ENCODE results near the gene ZNF423. TPM values are rescaled to one million over a fixed set of nuclear protein-coding genes. Genes with fewer than 3 reads are reported as not detected.
A peak's percentile ranks its signal among the peaks of the same experiment; 100 is the strongest.
"Not testable (repeated sequence)": the region's sequence is repeated elsewhere in the genome, so short reads cannot be mapped to it uniquely, and the experiment has no call there.

Gene ZNF423
- total RNA-seq, 1 donor from 2014 or later = 8.4 TPM

DNA sequence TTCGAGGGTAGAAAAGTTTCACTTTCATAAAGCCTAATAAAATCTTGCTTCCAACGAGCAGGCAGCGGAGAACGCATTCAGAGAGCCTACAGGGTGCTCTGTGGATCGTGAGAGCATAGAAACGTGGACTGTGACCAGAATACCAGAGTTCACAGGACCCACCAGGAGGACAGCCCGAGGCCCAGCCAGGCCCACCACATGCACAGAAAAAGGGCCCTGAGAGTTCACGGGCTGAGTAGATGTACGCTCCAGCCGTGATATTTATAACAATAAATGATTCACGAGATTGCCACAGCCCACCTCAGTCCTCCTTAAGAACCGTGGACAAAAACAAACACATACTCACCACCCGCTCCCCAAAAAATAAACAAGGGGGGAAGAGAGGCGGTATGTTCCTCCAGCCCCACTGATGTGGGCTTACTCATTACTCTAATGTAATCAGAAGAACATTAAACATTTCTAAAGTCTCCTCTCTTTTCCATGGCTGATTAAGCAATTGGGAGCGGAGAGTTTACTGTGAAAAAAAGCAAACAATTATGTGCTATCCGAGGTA is 275.1 kb downstream of the ZNF423 start:
- ATAC-seq (ENCODE audit: poor library complexity) (no peak), DNase-seq (no peak)
- intact Hi-C loops (cut with DNase I) = no loop called here

DNA sequence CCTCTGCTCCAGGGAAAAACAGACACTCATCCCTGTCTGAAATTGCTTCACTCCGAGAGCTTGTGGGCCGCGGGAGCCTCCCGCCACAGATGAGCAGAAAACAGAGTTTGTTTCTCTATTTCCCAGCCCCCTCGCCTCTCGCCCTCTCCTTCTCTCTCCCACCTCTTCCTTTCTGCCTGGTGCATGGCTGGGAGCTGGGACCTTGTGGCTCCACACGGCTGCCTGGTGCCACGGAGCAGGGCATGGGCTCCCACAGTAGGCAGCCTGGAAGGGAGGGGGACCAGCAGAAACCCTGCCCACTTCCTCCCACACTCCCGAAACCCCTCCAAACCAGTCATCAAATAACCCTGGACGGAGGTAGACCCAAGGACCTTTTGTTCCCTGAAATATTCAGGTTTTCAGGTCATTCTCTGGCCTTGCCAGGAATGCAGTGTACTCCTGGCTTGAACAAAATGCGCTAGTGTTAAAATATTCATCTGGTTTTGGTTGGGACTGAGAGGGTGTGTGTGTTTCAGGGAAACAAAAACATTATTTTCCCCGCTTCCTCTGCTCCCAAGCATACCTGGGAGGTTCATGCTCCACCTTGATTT is 277.4 kb downstream of the ZNF423 start:
- DNase-seq = no peak
- intact Hi-C loops (cut with DNase I) = no loop called here
- ATAC-seq (ENCODE audit: poor library complexity) = no peak

DNA sequence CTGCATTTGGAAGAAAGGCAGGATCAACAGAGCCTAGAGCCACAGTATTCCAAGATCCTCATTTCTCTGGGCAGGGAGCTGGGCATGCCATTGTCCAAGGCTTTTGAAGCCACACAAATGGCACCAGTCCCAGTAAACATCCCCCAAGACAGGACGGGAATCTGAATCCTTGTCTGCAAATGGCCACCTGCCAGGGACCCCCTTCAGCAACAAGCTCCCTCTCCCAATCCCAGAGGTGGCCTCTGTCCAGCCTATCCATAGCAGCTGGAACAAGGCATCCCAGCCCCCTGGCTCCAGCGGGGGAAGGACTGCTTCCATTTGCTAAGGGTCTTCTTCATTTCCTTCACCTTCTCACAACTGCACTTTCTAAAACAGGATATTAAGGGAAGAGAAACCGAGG is 277.9 kb downstream of the ZNF423 start:
- no peak for DNase-seq
- ATAC-seq (ENCODE audit: poor library complexity) = no peak
- intact Hi-C loops (cut with DNase I) = no loop called here

DNA sequence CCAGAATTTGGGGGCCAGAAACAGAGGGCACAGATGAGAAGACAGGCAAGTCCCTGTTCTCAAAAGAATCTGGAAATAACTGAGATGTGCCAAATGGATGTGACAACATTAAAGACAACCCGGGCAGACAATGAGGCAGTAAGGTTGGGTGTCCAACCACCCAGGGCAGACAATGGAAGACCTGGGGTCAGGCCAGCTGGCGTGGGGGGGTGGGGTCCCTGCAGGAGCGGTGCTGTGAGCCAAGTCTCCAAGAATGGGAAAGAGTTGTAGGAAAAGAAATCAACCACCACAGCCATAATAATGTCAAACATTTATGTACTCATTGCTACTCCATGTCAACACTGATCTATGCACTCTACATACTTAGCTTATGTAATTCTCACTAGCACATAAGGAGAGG is 279.0 kb downstream of the ZNF423 start:
- intact Hi-C loops (cut with DNase I) = no loop called here
- no peak for ATAC-seq (ENCODE audit: poor library complexity)
- no peak for DNase-seq

DNA sequence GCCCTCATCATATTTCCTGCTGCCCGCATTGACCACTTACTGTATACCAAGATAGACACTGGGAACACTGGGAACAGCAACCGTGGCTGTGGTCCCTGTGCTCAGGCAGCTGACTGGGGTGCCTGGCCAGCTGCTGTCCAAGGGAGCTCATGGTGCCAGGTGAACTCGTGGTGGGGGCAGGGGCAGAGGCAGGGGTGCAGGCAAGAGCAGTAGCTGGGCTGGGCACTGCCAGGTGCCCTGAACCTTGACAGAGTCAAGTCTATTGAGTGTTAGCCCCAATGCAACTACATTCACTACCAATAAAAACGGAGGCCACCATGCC is 279.8 kb downstream of the ZNF423 start:
- no peak for DNase-seq
- intact Hi-C loops (cut with DNase I) = no loop called here
- ATAC-seq (ENCODE audit: poor library complexity) = no peak

DNA sequence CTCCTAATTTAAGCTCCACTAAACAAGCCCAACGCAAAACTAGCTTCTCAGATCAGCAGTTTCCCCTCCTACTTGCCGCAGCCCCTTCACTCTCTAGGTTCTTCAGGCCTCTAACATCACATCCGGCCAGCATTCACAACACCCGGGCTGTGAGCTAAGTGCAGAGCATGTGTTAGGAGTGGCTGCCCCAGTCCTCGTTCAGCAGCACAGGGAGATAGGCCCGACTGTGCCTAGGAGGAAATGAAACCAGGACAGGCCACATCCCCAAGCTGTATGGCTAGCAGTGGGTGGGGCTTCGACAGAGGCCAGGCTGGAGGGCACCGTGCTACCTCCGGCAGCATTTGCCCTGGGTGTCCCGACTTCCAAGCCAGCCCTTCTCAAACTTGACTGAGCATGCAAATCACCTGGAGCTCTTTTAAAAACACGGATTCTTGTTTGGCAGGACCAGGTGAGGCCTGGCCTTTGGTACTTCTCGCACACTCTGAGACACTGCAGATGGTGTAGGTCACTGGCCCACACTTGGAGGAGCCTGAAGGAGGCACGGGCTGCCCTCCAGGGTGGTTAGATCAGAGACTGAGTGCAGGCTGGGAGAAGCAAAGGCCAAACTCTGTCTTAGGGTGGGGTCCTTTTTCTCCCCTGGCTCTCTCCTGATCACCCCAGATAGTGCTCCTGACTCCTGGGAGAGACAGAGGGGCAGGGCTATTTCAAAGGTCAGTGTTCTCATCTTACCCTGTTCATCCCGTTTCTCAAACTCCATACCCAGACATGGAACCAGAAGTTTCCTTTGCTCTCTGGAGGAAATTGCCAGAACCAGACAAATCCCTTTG is 280.4 kb downstream of the ZNF423 start:
- intact Hi-C loops (cut with DNase I) = no loop called here
- peak; percentile 67 for DNase-seq

DNA sequence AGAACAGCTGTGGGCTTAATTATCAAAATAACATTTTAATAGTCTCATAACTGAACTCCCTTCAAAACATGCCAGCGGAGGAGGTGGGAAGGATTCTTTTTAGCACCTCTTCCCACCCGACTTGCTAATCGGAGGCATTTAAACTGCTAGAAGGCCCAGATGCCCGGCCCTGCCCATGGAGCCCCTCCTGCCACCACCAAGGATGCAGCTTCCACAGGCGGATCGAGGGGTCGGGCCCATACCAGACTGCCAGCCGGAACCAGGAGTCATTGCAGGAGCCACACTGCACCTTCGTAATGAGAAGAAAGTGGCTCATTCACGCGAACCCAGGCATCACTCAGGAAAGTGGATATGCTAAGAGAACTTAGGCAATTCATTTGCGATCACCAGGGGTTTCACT is 281.1 kb downstream of the ZNF423 start:
- DNase-seq (no peak), ATAC-seq (ENCODE audit: poor library complexity) (no peak)
- intact Hi-C loops (cut with DNase I) = no loop called here

More for the DNA sequence above, 280.4 kb downstream of the ZNF423 start:
- ATAC-seq (ENCODE audit: poor library complexity) = peak; percentile 78

DNA sequence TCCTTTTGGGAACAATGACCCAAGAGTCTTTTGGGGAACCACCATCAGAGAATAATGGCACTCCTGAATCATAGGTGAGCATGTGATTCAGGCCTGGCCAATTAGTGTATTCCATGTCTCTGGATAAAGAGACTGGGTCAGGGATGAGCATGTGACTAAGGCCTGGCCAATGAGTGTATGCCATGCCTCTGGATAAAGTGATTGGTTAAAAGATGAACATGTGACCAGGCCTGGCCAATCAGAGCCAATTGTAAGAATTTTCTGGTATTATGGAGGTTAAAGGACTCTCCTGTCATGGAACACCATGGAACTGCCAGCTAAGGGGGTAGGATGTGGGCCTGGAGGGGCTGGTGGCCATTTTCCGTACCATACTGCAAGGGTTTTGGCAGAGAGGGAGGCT is 288.0 kb downstream of the ZNF423 start:
- no peak for ATAC-seq (ENCODE audit: poor library complexity)
- intact Hi-C loops (cut with DNase I) = no loop called here

DNA sequence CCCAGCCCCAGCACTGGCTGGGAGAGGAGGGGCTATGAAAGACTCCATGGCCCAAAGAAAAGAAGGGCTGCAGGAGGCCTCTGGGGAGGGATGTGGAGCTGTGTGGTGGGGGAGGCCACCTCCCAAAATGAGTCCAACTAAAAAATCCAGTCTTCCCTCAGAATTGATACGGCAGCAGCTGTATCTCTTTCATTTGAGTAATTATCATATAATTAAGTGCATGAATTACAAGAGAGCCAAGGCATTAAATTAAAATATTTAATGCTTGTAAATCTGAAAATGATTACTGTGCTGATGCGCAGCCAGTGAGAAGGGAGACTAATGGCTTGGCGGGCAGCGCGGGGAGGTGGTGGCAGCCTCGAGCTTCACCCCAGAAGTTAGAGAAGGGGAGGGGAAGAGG is 289.5 kb downstream of the ZNF423 start:
- intact Hi-C loops (cut with DNase I) = no loop called here
- no peak for DNase-seq
- no peak for ATAC-seq (ENCODE audit: poor library complexity)

More for the DNA sequence above, 288.0 kb downstream of the ZNF423 start:
- no peak for DNase-seq

DNA sequence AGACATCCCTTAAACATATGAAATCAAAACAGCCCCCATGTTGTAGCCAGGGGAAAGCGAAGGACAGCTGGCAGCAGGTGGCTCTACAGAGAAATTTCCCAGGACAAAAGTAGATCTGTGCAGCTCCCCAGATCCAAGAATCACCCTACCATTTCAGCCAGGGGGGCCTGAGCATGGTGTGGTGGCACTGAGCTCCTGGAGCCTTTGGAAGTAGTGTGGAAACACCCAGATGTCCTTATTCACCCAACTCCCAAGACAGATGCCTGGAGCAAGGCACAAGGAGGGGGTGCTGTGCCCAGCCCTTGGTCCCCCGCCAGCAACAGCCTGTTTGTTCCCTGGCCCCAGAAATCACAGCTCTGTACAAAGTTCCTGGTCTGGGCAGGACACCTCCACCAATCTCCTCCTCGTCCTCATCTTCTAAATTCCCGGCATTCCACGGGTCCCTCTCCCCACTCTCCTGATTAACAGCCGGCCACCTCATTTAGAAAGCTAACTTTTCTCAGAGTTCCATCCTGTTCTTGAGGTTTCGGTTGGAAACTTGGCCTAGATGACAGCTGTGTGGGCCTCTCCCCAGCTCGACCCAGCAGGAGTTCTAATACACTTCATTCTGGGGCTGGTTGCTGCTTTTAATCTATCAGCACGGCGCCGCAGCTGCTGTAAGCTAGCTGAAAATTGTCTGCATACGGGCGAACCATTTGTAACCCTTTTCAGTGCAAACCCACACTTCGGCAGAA is 291.2 kb downstream of the ZNF423 start:
- ATAC-seq (ENCODE audit: poor library complexity) (peak; percentile 27), DNase-seq (no peak)
- intact Hi-C loops (cut with DNase I) = no loop called here

DNA sequence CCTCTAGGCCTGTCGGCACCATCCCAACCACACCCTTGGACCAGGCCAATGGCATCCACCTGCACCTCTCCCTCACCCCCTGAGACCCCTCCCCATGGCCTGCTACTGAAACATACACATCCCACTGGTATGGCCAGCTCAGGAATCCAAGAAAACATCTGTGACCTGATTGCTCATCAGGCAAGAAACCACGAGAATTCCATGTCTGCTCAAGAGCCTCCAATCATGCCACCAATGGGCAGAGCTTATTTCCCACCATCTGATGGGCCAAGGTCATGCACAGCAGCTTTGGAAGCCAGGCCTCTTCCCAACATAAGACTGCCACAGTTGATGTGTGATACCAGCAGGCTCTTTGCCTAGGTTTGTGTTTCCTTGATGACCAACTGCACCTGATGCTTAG is 292.2 kb downstream of the ZNF423 start:
- intact Hi-C loops (cut with DNase I) = no loop called here
- no peak for DNase-seq
- ATAC-seq (ENCODE audit: poor library complexity) = no peak

DNA sequence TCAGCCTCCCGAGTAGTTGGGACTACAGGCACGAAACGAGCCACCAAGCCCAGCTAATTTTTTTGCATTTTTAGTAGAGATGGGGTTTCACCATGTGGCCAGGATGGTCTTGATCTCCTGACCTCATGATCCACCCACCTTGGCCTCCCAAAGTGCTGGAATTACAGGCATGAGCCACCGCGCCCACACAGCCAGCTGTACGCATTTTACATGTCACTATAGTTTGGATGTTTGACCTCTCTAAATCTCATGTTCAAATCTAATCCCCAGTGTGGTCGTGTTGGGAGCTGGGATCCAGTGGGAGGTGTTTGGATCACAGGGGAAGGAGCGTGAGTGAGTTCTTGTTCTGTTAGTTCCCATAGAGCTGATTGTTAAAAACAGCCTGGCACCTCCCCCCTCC is 293.0 kb downstream of the ZNF423 start:
- intact Hi-C loops (cut with DNase I); DNase-seq; ATAC-seq (ENCODE audit: poor library complexity): not testable (repeated sequence)

DNA sequence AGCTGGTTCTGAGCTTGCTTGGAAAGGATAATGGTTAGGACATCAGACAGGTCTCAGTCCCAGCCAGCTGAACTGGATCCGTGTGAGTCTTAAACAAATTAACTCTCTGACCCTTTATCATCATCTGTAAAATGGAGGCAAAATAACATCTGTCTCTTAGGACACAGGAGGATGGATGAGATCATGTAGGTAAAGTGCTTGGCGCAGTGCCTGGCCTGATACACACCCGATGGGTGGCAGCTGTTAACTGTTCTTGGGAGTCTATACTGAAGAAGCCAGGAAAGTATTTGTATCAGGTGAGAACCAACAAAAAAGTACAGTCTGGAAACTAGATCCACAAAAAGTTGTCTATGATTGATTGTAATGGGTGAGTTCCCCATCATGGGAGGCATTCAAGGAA is 293.7 kb downstream of the ZNF423 start:
- intact Hi-C loops (cut with DNase I) = no loop called here
- no peak for ATAC-seq (ENCODE audit: poor library complexity)
- DNase-seq = no peak

DNA sequence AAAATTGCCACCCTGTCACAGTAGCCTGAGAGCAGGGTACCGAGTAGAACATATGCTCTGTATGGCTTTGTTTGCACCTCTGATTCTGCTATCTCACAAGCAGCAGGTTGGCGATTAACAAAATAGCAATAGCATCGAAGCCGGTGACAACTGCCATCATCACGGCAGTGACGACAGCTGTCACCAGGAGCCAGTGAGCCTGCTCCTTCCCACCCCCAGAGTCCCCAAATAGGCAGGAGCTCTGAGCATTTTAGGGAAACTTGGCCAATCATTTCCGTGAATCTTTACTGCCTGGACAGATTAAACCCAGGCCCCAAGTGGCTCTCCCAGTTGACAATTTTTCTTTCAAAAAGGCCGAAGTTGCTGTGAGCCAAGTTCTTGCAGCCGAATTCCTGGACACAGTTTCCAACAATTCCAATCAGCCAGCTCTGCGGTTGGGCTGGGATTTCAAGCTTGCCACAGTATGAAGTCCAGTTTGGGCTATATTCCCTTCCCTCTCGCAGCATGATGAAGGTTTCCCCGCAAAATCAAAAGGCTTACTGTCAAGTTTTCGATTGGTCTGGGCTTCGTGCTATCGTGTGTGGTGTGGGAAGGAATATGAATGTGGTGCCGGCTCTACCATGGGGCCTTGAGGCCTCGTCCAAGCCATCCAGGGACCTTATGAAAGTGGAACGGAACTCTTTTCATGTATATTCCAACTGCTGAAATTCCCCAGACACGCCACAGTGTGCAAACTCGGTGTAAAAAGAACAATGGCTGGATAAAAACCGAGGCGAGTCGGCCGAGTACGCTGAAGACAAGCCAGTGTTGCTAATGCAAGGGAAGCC is 295.7 kb downstream of the ZNF423 start:
- intact Hi-C loops (cut with DNase I) = no loop called here
- DNase-seq = peak; percentile 58
- peak; percentile 69 for ATAC-seq (ENCODE audit: poor library complexity)

DNA sequence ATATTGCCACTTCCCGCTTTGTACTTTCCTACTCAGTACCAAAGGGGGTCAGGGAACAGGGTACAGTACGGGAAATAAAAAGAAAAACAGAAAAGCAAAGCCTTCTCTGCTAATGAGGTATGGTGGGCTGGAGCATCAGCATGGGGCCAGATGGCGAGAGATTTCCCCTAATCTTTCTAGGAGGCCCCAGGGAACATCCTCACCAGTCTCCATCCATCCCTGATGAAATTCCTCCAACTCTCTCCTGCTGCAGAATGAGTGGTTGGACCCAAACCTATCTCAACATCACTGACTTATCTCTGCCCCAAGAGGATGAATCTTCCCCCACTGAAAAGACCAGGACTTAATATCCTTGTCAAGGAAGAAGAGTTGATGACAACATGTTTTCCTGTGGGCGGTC is 296.7 kb downstream of the ZNF423 start:
- DNase-seq (no peak), ATAC-seq (ENCODE audit: poor library complexity) (no peak)
- intact Hi-C loops (cut with DNase I) = no loop called here

DNA sequence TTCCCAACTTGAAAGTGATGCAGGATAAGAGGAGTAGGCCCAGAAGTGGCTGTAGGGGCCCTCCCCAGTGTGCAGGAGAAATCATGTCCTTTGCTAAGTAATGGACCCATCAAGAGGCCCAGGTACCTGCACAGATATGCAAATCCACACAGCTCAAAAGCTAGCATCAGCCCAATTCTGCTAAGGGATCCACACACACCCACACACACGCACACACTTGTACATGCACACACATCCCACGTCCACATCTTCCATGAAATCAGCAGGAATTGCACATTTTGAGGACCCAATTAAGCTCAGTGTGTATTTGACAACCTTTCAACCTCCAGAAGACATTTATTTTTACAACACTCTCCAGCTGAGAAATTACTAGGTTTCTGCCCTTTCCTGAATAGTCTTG is 297.5 kb downstream of the ZNF423 start:
- intact Hi-C loops (cut with DNase I) = no loop called here

DNA sequence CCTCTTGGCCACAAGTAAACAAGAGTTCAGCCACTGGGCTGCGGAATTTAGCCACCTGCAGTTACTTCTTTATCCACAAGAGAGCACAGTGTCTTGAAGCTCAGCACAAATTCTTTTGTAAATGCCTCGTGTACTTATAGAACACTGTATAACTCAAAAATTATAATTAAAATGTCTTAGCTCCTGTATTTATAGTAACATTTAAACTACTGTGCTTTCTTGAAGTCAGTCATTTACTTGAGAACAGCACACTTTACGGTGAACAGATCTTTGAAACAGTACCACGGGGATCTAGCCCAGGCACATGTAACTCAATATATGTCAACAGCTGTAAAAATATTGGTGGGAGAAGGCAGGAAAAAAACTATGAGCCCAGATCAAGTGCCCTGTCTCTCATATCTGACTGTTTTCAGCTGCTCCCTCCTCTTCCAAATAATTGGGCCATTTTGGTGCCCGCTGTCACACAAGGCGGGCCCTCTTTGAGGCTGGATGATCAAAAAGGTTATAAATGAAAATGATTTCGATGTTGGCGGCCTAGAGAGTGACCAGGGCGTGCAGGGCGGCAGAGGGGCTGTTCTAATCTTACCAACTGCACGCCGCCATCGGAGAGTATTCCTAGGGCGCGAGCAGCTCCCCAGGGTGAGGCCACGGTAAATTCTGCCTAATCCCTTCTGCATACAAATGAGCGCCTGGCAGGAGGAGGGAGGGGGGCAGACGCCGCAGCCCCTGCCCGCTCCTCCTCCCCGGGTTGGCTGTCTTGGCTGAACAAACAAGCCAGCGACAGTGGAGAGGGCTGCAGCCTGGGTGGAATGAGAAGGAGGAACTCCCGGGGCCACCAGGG is 299.1 kb downstream of the ZNF423 start:
- peak; percentile 21 for ATAC-seq (ENCODE audit: poor library complexity)
- intact Hi-C loops (cut with DNase I) = no loop called here
- no peak for DNase-seq

More for the DNA sequence above, 297.5 kb downstream of the ZNF423 start:
- ATAC-seq (ENCODE audit: poor library complexity) = no peak
- no peak for DNase-seq

DNA sequence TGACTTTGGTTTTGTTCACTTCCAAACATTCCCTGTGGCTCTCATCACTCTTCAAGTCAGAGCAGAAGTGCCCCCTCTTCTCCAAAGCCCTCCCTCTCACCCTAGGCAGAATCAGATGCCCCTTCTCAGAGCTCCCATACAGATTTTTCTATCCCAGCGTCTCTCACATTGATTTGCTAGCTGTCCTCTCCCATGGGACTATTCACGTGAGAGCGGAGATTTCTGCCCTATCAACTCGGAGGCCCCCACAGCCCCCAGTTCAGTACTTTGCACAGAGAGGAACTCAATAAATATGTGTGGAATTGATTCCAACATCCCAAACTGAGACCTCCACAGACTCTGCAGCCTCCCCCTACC is 299.7 kb downstream of the ZNF423 start:
- DNase-seq = no peak
- intact Hi-C loops (cut with DNase I) = no loop called here
- no peak for ATAC-seq (ENCODE audit: poor library complexity)
